Measurements from ENCODE around the gene PITHD1.
"Not testable (repeated sequence)": the region's sequence is repeated elsewhere in the genome, so short reads cannot be mapped to it uniquely, and the experiment has no call there.

PITHD1 gene

GRCh38 chr1:23799255-23799569 lies 21.0 kb downstream of the PITHD1 start:
- DNase-seq (ENCODE audit: low read depth in 2 of 2) = no peak

DNA sequence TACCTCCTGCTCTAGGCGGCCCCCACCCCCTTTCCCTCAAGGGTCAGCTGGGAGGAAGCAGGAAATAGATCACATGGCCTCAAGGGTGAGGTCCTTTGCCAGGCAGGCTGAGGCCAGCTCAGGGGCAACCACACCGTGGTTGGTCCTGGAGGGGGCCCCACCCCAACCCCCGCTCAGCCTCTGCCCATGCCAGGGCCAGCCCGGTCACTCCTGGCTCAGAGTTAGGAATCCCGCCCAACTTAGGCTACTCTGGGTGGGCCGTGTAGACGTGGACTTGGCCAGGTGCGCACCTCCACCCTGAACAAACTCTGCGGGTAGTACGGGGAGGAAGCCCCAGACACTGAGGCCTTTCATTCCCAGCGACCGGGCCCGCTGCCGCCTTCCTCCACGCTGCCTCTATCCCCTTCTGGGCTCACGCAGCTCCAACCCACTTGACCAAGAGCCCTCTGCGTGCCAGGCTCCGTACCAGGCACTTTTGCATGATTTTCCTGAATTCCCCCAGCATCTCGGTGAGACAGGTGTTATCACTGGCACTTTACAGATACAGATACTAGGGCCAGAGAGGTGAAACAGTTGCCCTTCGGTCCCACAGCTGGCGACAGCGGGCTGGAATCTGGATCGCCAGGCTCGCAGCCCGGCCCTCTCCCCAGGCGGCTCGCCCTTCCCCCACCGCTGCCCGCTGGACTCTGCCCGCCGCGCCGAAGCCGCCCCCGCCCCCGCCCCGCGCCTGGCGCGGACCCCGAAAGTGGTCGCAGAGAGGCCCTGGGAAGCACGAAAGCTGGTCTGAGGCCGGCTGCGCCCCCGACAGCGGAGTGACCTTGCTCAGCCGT lies 21.6 kb downstream of the PITHD1 start:
- no peak for DNase-seq (ENCODE audit: low read depth in 2 of 2)

DNA sequence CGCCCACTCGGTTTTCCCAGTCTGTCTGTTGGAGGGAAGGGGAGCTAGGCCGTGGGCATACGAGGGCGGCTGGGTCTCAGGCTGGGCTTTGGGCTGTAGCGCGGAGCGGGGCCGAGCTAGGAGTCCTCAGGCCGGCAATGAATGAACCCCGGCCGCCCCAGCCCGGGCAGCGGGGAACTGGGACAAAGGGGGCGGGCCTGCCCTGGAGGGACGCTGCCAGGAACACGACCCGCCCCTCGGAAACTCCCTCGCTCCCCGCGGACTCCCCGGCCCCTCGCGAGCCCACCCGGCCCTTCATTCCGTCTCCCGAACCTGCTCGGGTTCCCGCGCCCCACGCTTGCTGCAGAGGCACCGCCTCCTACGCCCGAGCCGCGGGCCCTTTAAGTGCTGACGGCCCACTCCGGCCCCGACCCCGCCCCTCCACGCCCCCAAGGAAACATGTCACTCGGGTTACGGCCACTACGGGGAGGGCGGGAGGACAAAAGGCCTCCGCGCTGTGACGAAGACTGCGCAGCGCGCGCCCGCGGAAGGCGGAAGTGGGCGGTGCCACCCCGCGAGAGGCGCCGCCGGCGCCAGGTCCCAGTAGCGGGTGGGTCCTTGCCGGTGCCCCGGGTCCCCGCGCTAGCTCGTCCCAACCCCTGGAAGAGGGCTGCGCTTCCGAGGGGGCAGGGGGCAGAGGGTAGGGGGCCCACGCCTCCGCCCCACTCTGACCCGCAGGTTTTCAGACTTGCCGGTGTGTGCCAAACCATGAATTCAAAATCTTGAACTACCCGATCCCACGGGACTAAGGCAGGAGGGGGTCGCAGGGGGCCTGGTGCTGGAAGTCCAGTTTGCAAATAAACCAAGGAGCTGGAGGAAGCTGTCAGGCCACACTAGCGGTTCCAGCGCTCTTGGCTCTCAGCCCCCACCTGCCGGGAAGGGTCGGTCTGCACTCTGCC lies 22.5 kb downstream of the PITHD1 start, which contains the start of gene GALE:
Gene GALE (minus strand): TSS at position 355 of the 938 bp plus-strand sequence. CDS start 1,747 bp downstream, outside the sequence.
- peak; percentile 96 to 98 for DNase-seq (ENCODE audit: low read depth in 2 of 2)

DNA sequence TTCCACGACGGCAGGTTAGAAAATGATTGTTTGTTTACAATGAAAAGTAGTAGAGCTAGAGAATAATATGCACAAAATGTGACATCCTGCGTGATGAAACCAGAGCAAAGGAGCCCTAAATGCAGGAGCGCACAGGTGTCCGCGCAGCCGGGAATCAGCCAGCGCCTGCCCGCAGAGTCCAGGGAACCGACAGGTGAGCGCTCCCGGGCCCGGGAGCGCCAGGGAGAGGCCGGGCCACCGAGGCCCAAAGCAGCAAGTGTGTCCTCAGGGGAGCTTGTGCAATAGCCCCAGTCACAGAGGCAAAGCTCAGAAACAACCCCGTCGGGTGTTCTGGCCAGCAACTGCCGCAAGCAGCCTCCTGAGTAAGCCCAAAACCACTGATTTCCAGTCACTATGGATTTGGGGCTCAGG lies 23.1 kb downstream of the PITHD1 start:
- no peak for DNase-seq (ENCODE audit: low read depth in 2 of 2)

GRCh38 chr1:23801876-23802275 lies 23.7 kb downstream of the PITHD1 start:
- DNase-seq (ENCODE audit: low read depth in 2 of 2) = no peak

- DNase-seq (ENCODE audit: low read depth in 2 of 2) = not testable (repeated sequence)
These were observed 24.7 kb downstream of the PITHD1 start for GRCh38 chr1:23802809-23803342.

DNA sequence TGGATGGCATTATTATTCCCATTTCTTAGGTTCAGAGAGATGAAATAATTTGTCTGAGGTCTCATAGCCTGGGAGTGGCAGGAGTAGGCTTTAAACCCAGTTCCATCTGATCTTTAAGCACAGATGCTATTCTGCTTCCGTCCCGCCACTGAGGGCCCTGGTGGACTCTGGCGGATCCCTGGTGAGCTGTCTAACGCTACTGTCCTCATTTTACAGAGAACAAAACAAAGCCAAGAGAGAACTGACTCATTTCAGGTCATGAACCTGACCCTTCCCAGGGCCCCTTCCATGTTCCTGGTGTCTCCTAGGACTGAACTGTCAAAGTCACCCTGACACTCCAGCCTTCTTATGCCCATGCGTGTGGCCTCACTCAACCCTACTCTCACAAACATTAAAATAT lies 25.5 kb downstream of the PITHD1 start:
- no peak for DNase-seq (ENCODE audit: low read depth in 2 of 2)

GRCh38 chr1:23804183-23804835 lies 26.1 kb downstream of the PITHD1 start:
- no peak for DNase-seq (ENCODE audit: low read depth in 2 of 2)

DNA sequence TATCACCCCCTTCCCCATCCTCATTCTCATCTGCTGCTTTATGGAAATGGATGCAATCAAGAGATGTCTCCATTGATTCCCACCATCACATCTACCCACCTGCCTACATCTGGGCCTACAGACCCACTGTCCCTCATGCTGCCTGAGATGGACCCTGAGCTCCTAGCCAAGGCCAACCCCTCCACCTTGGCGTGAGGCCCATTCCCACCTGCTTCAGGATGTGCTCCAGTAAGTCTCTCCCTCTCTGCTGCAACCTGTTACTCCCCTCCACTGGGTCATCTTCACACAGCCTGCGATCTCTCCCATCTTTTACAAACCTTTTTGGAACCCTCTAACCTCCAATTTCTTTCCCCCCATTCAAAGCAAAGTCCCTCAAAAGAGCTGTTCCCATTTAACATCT lies 26.8 kb downstream of the PITHD1 start:
- DNase-seq (ENCODE audit: low read depth in 2 of 2) = no peak

GRCh38 chr1:23806280-23806679 lies 28.1 kb downstream of the PITHD1 start:
- DNase-seq (ENCODE audit: low read depth in 2 of 2) = no peak

DNA sequence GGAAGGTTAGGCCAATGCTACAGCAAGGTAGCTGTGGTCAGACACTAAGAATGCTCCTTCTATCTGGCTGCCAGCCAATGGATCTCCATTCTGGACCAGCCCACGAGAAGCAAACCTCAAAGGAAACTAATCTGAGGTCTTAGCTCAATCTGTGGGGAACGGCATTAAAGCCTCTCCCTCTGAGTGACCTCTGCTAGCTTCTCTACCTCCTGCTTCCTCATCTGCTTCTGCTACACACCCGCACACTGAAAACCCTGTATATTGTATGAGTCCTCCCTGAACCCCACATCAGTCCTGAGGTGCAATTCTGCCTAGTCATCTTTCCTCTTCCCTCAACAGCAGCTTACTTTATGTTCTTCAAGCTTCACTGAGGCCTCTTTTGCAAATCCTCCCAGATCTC lies 29.2 kb downstream of the PITHD1 start:
- no peak for DNase-seq (ENCODE audit: low read depth in 2 of 2)

- DNase-seq (ENCODE audit: low read depth in 2 of 2) = peak; percentile 64 to 68
These were observed 31.5 kb downstream of the PITHD1 start for GRCh38 chr1:23809751-23810171.

- no peak for DNase-seq (ENCODE audit: low read depth in 2 of 2)
These were observed 32.8 kb downstream of the PITHD1 start for GRCh38 chr1:23810818-23811540.

DNA sequence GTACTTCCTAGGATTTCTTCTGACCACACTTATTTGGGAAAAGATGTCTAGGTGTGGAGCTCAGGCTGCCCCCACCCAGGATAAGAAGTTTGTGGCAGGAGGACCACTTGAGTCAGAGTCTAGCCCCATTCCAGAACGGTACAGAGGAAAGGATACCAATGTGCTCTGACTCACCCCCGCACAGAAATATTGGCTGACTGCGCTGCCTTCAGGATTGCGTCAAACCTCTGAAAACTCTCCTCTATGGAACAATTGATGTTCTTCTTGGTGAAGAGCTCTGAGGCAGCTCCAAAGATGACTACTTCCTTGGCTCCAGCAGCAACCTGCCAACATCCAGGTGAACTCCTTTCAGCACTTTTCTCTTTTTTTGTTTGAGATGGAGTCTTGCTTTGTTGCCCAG lies 35.8 kb downstream of the PITHD1 start:
- no peak for DNase-seq (ENCODE audit: low read depth in 2 of 2)

DNA sequence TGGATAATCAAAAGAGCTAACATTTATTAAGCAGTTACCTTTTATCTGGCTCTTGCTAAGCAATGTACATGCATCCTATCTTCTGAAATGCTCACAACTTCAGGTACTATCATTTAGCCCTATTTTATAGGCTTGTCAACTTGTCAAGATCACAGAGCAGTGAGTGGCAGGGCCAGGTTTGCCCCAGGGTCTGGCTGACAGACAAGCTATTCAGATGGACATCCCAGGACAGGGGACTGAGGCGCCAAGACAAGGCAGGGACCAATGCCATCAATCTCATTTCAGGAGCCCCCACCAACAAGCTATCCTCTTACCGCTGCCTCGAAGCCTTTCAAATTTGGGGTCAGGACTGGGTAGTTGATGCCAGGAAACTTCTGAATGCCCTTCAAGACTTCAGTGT lies 38.1 kb downstream of the PITHD1 start:
- DNase-seq (ENCODE audit: low read depth in 2 of 2) = no peak

GRCh38 chr1:23816906-23817305 lies 38.7 kb downstream of the PITHD1 start:
- DNase-seq (ENCODE audit: low read depth in 2 of 2) = no peak

DNA sequence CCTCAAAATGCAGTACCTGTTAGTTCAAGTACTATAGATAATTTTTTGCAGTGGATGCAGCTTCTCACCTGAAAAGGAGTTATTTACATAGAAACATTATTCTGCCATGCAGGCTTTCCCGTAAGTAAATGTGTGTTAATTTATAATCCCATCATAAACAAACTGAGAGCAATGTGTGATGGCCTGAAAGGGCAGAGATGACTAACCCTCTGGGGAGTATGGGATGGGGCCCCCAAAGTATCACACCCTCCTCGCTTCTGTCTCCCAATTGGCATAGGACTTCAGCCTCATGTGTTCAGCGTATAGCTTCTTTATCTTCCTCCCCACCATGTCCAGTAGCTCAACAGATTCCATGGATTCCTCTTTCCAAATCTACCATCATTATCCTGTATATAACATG lies 39.4 kb downstream of the PITHD1 start:
- no peak for DNase-seq (ENCODE audit: low read depth in 2 of 2)

DNA sequence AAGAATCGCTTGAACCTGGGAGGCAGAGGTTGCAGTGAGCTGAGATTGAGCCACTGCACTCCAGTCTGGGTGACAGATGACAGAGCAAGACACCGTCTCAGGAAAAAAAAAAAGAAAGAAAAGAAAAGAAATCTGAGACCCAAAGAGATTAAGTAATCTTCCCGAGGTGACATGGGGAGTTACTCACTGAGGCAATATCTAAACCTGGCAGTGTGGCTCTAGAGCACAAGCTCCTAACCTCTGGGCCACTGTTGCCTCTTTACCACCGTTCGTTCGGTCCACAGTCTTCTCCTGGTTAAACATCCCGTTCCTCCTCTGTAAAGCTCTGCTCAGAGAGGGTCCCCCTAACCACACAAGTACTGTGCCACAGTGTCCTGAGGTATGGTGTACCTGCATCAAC lies 45.5 kb downstream of the PITHD1 start:
- DNase-seq (ENCODE audit: low read depth in 2 of 2) = no peak

GRCh38 chr1:23824711-23825075 lies 46.5 kb downstream of the PITHD1 start:
- DNase-seq (ENCODE audit: low read depth in 2 of 2) = no peak

DNA sequence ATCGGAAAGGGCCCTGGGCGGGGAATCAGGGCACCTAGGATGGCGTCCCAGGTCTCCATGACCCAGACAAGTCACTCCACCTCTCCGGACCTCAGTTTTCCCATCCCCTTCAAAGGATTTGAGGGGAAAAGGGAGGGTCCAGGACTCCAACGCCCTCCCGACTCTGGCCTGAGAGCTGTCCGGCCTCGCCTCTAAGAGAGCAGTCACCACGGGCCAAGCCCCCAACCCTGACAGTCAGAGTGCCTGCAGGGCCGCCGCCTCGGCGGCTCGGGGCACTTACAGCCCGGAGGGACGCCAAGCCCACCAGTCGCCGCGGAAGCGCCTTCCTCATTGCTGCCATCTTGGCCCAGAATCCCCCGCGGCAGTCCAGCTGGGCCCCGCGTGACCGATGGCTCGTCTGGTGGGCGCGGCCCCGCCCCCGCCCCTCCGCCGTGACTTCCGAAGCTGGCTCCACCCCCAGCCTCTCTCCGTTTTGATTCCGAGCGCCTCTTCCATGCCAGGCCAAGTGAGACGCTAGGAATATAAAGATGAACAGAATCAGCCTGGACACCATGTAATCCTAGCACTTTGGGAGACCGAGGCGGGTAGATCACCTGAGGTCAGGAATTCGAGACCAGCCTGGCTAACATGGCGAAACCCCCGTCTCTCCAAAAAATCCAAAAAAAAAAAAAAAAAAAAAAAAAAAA lies 47.0 kb downstream of the PITHD1 start, which contains the start of gene HMGCL:
Gene HMGCL (minus strand): TSS at position 354 of the 686 bp plus-strand sequence. CDS start 14 bp downstream, at position 340.
- DNase-seq (ENCODE audit: low read depth in 2 of 2) = peak; percentile 80 to 87

Measured in stimulated activated CD8-positive, alpha-beta memory T cell treated with anti-CD3 and anti-CD28 coated beads, Interleukin-7, amount 100 ng/mL, for 4 hours (primary cell).